Activated naive CD8-positive, alpha-beta T cell treated with anti-CD3 and anti-CD28 coated beads for 36 hours (primary cell): ENCODE results near the gene KCNH5. TPM values are rescaled to one million over a fixed set of nuclear protein-coding genes. Genes with fewer than 3 reads are reported as not detected.

Experiments
- DNase-seq: peaks from one replicate; pipeline ENCODE4 v3.0.0; 2021
- H3K27ac Mint-ChIP-seq: one replicate; pipeline ENCODE4 v1.8.0; 2022; ENCODE audit warnings: mild to moderate bottlenecking, moderate library complexity, mixed read lengths
- H3K27me3 Mint-ChIP-seq: one replicate; pipeline ENCODE4 v1.8.0; 2022; ENCODE audit warnings: mild to moderate bottlenecking, mixed read lengths
- H3K36me3 Mint-ChIP-seq: one replicate; pipeline ENCODE4 v1.8.0; 2021; ENCODE audit warnings: mild to moderate bottlenecking, mixed read lengths
- H3K4me1 Mint-ChIP-seq: one replicate; pipeline ENCODE4 v1.8.0; 2021; ENCODE audit warnings: mixed read lengths
- H3K4me3 Mint-ChIP-seq: one replicate; pipeline ENCODE4 v1.8.0; 2022; ENCODE audit warnings: mild to moderate bottlenecking, moderate library complexity, mixed read lengths
- H3K9me3 Mint-ChIP-seq: one replicate; pipeline ENCODE4 v1.8.0; 2022; ENCODE audit warnings: mixed read lengths
- total RNA-seq, 2 experiments: library from RNA; stranded (reverse); gene quantifications; one replicate each; pipeline ENCODE4 v1.2.3, GENCODE V29; 2021

KCNH5 gene
- total RNA-seq, 2 experiments from 2014 or later, result not detected

DNA sequence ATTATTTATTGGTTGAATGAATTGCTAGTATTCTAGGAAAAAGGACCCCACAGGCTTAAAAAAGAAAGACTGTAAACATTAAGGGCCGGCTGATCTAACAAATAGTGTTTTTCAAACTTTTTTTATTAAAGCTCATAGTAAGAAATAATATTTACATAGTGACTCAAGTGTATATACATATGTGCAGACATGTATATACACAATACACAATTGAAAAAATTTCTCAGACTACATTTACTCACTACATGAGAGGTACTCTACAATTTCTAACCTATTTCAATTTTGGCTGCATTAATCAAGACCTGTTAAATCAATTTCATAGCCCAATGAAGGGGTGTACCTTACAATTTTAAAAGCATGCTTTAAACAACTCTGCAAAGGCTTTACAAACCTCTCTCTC is 17.5 kb downstream of the KCNH5 start:
- H3K27me3 Mint-ChIP-seq, result peaks cover 5% of the 10 kb centered on the region
- no peak overlapping the region for H3K27ac Mint-ChIP-seq
- no peak for DNase-seq
- H3K9me3 Mint-ChIP-seq, result peaks cover 8% of the 10 kb centered on the region
- H3K4me1 Mint-ChIP-seq, result no peaks in the 10 kb centered on the region
- H3K4me3 Mint-ChIP-seq, result no peak overlapping the region
- H3K36me3 Mint-ChIP-seq, result no peaks in the 10 kb centered on the region

DNA sequence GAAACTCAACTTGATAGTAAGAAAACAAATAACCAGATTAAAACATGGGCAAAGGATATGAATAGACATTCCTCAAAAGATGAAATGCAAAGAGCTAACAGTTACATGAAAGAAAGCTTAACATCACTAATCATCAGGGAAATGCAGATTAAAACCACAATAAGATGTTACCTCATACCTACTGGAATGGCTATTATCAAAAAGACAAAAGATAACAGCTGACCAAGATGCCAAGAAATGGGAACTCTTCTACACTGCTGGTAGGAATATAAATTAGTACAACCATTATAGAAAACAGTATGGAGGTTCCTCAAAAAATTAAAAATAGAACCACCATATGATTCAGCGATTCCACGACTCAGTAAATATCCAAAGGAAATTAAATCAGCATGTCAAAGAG is 18.8 kb downstream of the KCNH5 start:
- Mint-ChIP-seq H3K27ac (no peak overlapping the region), H3K27me3 (no peaks in the 10 kb centered on the region), H3K4me1 (no peaks in the 10 kb centered on the region), H3K36me3 (no peaks in the 10 kb centered on the region), H3K4me3 (no peak overlapping the region), H3K9me3 (peaks cover 8% of the 10 kb centered on the region)
- no peak for DNase-seq

DNA sequence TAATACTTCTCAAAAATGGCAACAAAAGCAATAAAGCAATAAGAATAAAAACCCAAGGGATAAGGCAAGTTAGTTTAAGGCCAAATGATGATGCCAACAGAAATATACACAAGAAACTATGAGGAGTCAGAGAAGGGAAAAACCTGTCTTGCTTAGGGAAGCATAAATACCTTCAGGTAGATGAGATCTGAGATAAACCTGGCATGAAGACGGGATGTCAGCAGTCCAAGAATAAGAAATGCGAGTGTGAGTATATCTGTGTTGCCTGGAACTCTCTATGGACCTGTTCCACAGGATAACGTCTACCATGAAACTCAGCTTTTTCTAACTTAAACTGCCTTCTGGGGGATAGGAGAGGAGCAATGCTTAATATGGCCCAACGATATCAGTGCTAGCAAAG is 30.6 kb downstream of the KCNH5 start:
- H3K36me3 Mint-ChIP-seq, result no peaks in the 10 kb centered on the region
- no peak for DNase-seq
- H3K4me3 Mint-ChIP-seq, result no peak overlapping the region
- H3K4me1 Mint-ChIP-seq, result no peaks in the 10 kb centered on the region
- no peaks in the 10 kb centered on the region for H3K27me3 Mint-ChIP-seq
- H3K27ac Mint-ChIP-seq, result no peak overlapping the region
- no peaks in the 10 kb centered on the region for H3K9me3 Mint-ChIP-seq

DNA sequence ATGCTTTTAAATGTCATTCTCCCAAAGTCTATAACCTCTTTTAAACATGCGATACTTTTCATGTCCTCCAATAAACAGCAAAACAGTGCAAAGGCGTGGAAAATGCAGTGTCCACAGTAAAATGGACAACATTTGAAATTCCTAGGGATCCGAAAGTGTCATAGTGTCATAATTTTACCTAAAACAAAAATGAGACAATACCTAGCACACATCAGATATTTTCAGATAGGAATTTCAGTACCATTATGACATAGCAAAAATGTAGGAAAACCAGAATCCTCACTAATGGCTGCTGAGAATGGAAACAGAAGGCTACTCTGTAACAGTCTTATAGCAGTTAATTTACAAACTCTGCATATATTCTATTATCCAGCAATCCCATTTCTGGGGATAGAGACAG is 33.1 kb downstream of the KCNH5 start:
- Mint-ChIP-seq H3K4me3 (no peak overlapping the region), H3K27ac (no peak overlapping the region), H3K27me3 (no peaks in the 10 kb centered on the region), H3K4me1 (no peaks in the 10 kb centered on the region), H3K36me3 (no peaks in the 10 kb centered on the region), H3K9me3 (no peaks in the 10 kb centered on the region)
- DNase-seq, result no peak

DNA sequence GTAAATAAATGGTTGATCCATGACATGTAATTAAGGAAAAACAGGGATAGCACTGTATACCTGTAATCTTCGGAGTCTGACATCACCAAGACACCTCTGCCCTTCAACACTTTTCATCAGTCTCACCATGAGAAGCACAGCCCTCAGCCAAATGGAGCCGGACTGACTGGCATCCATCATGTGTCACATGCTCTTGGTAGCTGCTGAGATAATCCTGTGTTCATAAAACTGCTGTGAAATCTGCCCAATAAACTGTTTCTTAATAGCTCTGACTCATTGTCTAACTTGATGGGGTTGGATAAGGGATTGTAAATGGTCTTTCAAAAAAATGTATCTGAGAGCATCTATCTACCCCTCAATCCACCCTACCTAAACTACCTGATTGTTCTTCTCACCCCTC is 33.6 kb downstream of the KCNH5 start:
- no peak overlapping the region for H3K27ac Mint-ChIP-seq
- no peaks in the 10 kb centered on the region for H3K36me3 Mint-ChIP-seq
- peaks cover 4% of the 10 kb centered on the region for H3K27me3 Mint-ChIP-seq
- no peaks in the 10 kb centered on the region for H3K9me3 Mint-ChIP-seq
- no peak overlapping the region for H3K4me3 Mint-ChIP-seq
- DNase-seq, result no peak
- no peaks in the 10 kb centered on the region for H3K4me1 Mint-ChIP-seq

DNA sequence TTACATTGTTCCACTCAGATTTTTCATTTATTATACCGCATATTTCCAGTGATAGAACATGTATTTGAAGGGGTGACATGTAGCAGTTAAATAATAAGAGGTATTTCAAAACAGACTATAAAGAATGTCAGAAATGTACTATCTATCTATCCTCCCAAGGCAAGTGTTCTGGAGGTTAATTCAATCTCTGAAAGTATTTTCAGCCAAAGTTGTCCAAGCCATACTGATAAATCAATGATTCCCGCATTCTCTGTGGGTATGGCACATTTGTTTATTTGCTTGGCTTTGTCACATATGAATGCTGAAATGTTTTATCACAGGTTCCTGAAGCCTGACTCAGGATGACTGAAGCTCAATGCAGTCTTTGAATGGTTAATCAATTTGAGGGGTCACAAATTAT is 35.8 kb downstream of the KCNH5 start:
- H3K36me3 Mint-ChIP-seq, result no peaks in the 10 kb centered on the region
- H3K27ac Mint-ChIP-seq, result no peak overlapping the region
- H3K27me3 Mint-ChIP-seq, result peaks cover 6% of the 10 kb centered on the region
- H3K4me3 Mint-ChIP-seq, result no peak overlapping the region
- DNase-seq, result no peak
- H3K4me1 Mint-ChIP-seq, result no peaks in the 10 kb centered on the region
- H3K9me3 Mint-ChIP-seq, result no peaks in the 10 kb centered on the region

DNA sequence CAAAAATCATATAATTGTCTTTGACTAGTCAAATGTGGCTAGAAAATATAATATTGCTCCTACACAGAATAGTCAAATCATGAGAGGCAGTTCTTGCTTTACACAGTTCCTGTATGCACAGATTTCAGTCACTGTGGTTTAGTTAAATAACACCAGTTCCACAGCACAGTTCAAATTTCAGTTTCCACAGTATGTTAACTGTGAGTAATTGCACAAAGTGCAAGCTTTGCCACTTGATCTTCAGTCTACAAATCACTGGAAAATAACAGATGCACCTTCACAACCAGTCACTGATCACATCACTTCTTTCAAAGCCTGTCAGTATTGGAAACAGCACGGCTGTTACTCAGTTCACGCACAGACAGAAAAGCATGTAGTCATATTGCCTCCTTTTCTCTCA is 38.7 kb downstream of the KCNH5 start:
- H3K27me3 Mint-ChIP-seq, result peaks cover 6% of the 10 kb centered on the region
- no peaks in the 10 kb centered on the region for H3K4me1 Mint-ChIP-seq
- no peak for DNase-seq
- H3K36me3 Mint-ChIP-seq, result no peaks in the 10 kb centered on the region
- H3K9me3 Mint-ChIP-seq, result no peaks in the 10 kb centered on the region
- no peak overlapping the region for H3K27ac Mint-ChIP-seq
- H3K4me3 Mint-ChIP-seq, result no peak overlapping the region

DNA sequence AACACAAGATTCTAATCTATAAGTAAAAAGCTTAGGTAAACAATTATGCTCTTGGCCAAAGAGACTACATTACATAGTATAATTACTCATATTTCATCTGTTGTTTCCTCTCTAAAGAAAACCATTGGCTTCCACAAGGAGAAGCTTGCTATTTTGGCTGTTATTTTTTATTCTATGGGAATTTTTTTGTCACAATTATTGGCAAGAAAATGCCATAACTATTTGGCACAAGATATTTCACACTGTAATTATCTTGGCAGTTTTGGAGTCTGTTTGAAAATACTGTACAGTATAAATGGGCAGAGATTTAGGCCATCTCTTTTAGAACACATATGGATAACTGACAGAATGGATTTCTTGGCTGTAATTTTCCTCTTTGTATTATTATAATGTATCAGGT is 51.2 kb downstream of the KCNH5 start:
- no peaks in the 10 kb centered on the region for H3K4me1 Mint-ChIP-seq
- H3K9me3 Mint-ChIP-seq, result no peaks in the 10 kb centered on the region
- no peak overlapping the region for H3K4me3 Mint-ChIP-seq
- H3K36me3 Mint-ChIP-seq, result no peaks in the 10 kb centered on the region
- H3K27ac Mint-ChIP-seq, result no peak overlapping the region
- DNase-seq, result no peak
- H3K27me3 Mint-ChIP-seq, result no peaks in the 10 kb centered on the region

DNA sequence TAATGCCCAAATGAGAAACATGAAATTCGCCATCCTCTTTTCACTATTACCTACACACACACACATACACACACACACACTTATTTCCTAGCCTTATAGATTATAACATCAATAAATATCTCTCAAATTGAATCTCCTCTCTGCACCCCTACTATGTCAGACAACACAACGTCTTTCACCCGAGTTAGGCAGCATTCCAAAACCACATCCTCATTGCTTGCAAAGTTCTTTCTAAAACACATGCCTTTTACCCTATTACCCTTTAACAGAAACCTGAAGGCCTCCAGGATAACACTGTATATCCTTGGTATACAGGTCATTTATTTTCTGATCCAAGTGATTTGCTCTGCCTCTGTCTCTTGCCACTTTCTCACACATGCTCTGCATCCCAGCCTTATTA is 56.3 kb downstream of the KCNH5 start:
- Mint-ChIP-seq H3K9me3 (no peaks in the 10 kb centered on the region), H3K4me3 (no peak overlapping the region), H3K27me3 (no peaks in the 10 kb centered on the region), H3K27ac (no peak overlapping the region), H3K4me1 (no peaks in the 10 kb centered on the region), H3K36me3 (no peaks in the 10 kb centered on the region)
- DNase-seq, result no peak

DNA sequence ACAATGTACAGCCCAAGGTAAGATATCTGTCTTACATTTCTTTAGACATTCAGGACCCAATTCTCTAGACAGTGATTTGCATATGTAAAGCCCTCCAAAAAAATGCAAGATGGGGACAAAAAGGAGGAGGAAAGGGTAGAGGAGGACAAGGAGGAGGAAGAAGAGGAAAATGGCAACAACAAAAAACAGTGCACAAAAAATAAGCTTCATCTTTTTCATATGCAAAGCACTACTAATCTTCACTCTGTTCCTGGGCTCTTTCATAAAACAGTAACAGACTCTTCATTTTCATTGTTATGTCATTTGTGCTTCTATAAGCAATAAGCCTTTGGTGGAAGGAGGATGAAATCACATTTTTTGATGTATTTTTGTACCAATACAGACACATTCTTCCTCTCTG is 61.4 kb downstream of the KCNH5 start:
- H3K4me3 Mint-ChIP-seq, result no peak overlapping the region
- no peaks in the 10 kb centered on the region for H3K4me1 Mint-ChIP-seq
- DNase-seq, result no peak
- no peak overlapping the region for H3K27ac Mint-ChIP-seq
- no peaks in the 10 kb centered on the region for H3K36me3 Mint-ChIP-seq
- H3K27me3 Mint-ChIP-seq, result peaks cover 5% of the 10 kb centered on the region
- H3K9me3 Mint-ChIP-seq, result no peaks in the 10 kb centered on the region

DNA sequence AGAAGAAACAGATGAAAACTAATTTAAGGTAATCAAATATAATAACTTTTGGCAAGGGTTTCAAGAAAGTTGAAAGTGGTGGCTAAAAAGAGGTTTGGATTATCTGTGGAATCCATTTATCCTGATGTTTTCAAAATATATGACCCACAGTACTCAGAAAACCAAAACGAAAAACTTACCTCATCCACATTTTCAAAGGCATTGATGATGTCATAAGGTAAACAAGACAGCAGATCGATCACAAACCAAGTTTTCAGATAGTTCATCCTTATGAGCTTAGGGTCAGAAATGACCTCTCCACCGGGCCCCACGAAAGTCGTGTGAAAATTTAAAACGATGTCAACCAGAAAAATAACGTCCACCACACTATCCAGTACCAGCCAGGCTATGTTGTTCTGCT is 64.6 kb downstream of the KCNH5 start:
- Mint-ChIP-seq H3K4me3 (no peak overlapping the region), H3K36me3 (no peaks in the 10 kb centered on the region), H3K4me1 (no peaks in the 10 kb centered on the region), H3K27me3 (peaks cover 5% of the 10 kb centered on the region), H3K27ac (no peak overlapping the region), H3K9me3 (no peaks in the 10 kb centered on the region)
- no peak for DNase-seq

DNA sequence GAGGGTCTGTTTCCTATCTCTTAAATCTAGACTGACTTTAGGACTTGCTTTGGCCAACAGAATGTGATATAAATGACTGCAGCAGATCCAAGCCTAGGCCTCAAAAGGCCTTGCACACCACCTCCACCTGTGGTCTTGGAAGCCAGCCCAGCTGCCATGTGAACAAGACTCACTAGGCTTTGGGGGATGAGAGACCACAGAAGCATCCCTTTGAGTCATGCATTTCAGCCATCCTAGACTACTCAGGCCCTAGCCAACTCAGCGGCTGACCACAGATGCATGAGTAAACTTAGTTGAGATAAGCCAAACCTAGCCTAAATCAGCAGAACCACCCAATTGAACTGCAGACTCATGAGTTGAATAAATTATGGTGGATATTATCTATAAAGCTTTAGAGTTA is 87.7 kb downstream of the KCNH5 start:
- Mint-ChIP-seq H3K4me1 (no peaks in the 10 kb centered on the region), H3K9me3 (peaks cover 1% of the 10 kb centered on the region), H3K27ac (no peak overlapping the region), H3K36me3 (no peaks in the 10 kb centered on the region), H3K27me3 (no peaks in the 10 kb centered on the region), H3K4me3 (no peak overlapping the region)
- DNase-seq, result no peak

DNA sequence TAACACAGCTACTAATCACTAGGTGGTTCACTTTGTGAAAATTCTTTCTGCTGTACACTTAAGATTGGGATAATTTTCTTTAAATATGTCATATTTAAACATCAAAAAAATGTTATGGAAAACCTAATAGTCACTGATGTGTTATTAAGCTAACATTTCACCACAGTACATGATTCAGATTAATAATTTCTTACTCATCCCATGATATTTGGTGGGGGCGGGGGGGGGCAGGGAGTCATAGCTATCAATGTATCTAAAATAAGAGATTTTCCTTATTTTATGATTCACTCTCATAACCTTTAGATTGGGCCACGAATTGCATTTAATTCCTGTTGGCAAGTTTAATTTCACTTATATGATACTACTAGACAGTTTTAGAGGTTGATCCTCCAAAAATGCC is 88.8 kb downstream of the KCNH5 start:
- no peak overlapping the region for H3K4me3 Mint-ChIP-seq
- DNase-seq, result no peak
- H3K9me3 Mint-ChIP-seq, result peaks cover 1% of the 10 kb centered on the region
- H3K4me1 Mint-ChIP-seq, result no peaks in the 10 kb centered on the region
- H3K27me3 Mint-ChIP-seq, result no peaks in the 10 kb centered on the region
- no peak overlapping the region for H3K27ac Mint-ChIP-seq
- H3K36me3 Mint-ChIP-seq, result no peaks in the 10 kb centered on the region

DNA sequence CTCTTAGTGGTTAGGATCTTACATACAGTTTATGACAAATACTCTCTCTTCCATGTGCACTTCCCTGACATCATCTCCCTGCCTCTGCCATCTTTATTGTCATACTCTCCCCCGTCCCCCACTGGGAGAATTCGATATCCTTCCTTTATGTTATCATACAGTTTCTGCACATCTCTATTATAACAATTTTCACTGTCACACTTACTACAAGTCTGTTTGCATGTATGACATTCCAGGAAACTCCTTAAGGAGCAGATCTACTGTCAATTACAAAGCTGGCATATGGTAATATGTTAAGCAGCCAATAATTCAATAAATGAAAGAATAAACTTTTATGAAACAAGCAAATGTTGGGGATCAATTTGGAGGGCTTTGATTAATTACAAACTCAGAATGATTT is 91.1 kb downstream of the KCNH5 start:
- no peak for DNase-seq
- Mint-ChIP-seq H3K36me3 (no peaks in the 10 kb centered on the region), H3K27me3 (no peaks in the 10 kb centered on the region), H3K27ac (no peak overlapping the region), H3K4me3 (no peak overlapping the region), H3K4me1 (no peaks in the 10 kb centered on the region), H3K9me3 (peaks cover 1% of the 10 kb centered on the region)

DNA sequence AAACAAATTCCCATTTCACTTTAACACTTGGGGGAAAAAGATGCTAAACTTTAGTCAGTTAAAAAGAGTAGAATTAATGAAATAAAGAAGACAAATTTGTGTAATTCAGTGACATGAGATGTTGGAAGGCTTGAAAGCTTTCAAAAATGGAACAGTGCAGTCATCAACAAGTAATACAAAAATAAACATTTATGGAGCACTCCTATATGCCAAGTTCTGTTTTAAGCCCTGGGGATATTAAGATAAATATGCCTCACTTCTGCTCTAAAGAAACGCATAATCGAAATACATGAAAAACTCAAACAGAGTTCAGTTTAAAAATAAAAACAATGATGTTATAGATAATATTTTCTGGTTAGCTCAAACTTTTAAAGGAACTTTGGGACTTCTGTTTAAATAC is 93.0 kb downstream of the KCNH5 start:
- Mint-ChIP-seq H3K9me3 (peaks cover 1% of the 10 kb centered on the region), H3K36me3 (no peaks in the 10 kb centered on the region), H3K27me3 (no peaks in the 10 kb centered on the region), H3K4me3 (no peak overlapping the region), H3K27ac (no peak overlapping the region), H3K4me1 (no peaks in the 10 kb centered on the region)
- DNase-seq, result no peak

DNA sequence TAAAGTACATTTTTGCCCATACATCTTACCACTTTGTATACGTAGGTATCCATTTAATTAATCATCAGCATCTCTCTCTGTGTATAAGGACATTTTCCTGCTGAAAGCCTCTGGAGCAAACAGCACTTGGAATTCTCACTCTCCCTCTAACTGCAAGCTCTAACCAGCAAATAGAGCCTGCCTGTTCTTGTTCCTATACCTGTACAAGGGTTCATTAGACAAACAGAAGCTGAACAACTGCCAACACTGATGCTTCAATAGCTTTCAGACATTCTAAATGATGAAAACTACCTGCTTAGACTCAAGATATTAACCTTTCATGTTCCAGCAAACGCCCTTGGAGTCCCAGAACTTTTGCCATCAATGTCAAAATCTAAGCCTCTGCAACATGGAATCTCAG is 98.0 kb downstream of the KCNH5 start:
- no peaks in the 10 kb centered on the region for H3K36me3 Mint-ChIP-seq
- DNase-seq, result no peak
- no peak overlapping the region for H3K4me3 Mint-ChIP-seq
- no peaks in the 10 kb centered on the region for H3K4me1 Mint-ChIP-seq
- H3K27ac Mint-ChIP-seq, result no peak overlapping the region
- H3K9me3 Mint-ChIP-seq, result no peaks in the 10 kb centered on the region
- H3K27me3 Mint-ChIP-seq, result no peaks in the 10 kb centered on the region

DNA sequence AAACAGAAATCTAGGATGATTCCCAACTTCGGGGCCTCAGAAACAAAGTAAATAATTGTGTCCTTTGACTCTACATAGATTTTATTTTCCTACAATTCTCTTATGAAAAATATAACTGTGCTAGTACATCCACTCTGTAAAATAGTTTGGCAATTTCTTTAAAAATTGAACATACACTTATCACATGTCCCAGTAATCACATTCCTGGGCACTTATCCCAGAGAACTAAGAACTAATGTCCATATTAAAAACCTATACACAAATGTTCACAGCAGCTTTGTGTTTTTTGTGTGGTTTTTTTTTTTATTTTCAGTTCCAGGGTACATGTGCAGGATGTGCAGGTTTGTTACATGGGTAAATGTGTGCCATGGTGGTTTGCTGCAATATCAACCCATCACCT is 99.0 kb downstream of the KCNH5 start:
- Mint-ChIP-seq H3K4me3 (no peak overlapping the region), H3K36me3 (no peaks in the 10 kb centered on the region), H3K27ac (no peak overlapping the region), H3K9me3 (no peaks in the 10 kb centered on the region), H3K27me3 (no peaks in the 10 kb centered on the region), H3K4me1 (no peaks in the 10 kb centered on the region)
- no peak for DNase-seq
